Measurements from ENCODE around the gene ADAP1. TPM values are rescaled to one million over a fixed set of nuclear protein-coding genes. Genes with fewer than 3 reads are reported as not detected.
A peak's percentile ranks its signal among the peaks of the same experiment; 100 is the strongest.

Gene ADAP1
- total RNA-seq, 2 donors from 2014 or later: 4.2 to 7.7 TPM

DNA sequence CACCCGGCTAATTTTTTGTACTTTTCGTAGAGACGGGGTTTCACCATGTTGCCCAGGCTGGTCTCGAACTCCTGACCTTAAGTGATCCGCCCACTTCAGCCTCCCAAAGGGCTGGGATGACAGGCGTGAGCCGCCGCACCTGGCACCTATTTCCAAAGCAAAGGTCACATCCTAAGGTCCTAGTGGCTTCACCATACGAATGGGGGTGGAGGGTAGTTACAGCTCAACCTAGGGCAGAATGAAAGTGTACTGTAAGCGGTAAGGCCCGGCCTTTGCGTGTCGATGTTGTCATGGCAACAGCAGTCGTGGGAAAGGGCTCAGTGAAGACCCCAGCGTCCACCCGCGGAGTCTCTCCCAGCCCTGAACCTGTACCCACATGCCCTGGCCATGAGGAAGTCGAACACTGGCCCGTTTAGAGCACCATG is 22.4 kb upstream of the ADAP1 start:
- TF ChIP-seq, protein P1, sequence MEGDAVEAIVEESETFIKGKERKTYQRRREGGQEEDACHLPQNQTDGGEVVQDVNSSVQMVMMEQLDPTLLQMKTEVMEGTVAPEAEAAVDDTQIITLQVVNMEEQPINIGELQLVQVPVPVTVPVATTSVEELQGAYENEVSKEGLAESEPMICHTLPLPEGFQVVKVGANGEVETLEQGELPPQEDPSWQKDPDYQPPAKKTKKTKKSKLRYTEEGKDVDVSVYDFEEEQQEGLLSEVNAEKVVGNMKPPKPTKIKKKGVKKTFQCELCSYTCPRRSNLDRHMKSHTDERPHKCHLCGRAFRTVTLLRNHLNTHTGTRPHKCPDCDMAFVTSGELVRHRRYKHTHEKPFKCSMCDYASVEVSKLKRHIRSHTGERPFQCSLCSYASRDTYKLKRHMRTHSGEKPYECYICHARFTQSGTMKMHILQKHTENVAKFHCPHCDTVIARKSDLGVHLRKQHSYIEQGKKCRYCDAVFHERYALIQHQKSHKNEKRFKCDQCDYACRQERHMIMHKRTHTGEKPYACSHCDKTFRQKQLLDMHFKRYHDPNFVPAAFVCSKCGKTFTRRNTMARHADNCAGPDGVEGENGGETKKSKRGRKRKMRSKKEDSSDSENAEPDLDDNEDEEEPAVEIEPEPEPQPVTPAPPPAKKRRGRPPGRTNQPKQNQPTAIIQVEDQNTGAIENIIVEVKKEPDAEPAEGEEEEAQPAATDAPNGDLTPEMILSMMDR (IDR thresholded peaks at IDR 0.05): no peak
- H3K4me3 ChIP-seq: no peak overlapping the region
- DNase-seq (ENCODE audit: low spot score): no peak
- H3K27me3 ChIP-seq: no peaks in the 10 kb centered on the region
- peaks cover 12% of the 10 kb centered on the region for H3K36me3 ChIP-seq
- H3K9me3 ChIP-seq: no peaks in the 10 kb centered on the region
- H3K27ac ChIP-seq: no peak overlapping the region
- H3K4me1 ChIP-seq: peaks cover 0 to 30% of the 10 kb centered on the region in 2 donors

DNA sequence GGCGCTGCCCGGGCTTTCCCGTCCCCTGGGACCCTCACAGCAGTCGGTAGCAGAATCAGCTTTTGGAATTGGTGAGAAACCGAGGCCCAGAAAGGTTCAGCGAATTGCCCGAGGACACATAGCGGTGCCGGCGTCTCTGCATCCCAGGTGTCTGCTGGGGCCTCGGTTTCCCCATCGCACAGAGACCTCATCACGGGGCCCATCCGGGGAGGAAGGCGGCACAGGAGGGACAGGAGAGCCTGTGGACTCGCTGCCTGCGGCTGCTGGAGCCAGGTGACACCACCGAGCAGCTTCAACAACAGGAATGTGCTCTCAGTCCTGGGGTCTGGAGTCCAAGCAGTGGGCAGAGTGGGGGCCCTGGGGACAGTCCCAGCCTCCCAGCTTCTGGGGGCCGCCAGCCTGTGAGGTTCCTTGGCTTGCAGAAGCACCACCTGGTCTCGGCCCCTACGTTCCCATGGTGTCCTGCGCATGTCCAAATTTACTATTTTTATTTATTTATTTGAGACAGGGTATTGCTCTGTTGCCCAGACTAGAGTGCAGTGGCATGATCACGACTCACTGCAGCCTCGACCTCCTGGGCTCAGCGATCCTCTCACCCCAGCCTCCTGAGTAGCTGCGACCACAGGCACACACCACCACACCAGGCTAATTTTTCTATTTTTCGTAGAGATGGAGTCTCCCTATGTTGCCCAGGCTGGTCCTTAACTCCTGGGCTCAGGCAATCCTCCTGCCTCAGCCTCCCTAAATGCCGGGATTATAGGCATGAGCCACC is 21.4 kb upstream of the ADAP1 start:
- H3K27me3 ChIP-seq: no peaks in the 10 kb centered on the region
- H3K36me3 ChIP-seq: peaks cover 13% of the 10 kb centered on the region
- H3K4me1 ChIP-seq: peaks cover 0 to 30% of the 10 kb centered on the region in 2 donors
- H3K9me3 ChIP-seq: no peaks in the 10 kb centered on the region
- peak overlapping the region; percentile 98 to 100 for H3K4me3 ChIP-seq
- DNase-seq (ENCODE audit: low spot score): no peak
- peak overlapping the region in 1 of 2 donors; percentile 98 for H3K27ac ChIP-seq
- TF ChIP-seq, protein P1 (IDR thresholded peaks at IDR 0.05): no peak

DNA sequence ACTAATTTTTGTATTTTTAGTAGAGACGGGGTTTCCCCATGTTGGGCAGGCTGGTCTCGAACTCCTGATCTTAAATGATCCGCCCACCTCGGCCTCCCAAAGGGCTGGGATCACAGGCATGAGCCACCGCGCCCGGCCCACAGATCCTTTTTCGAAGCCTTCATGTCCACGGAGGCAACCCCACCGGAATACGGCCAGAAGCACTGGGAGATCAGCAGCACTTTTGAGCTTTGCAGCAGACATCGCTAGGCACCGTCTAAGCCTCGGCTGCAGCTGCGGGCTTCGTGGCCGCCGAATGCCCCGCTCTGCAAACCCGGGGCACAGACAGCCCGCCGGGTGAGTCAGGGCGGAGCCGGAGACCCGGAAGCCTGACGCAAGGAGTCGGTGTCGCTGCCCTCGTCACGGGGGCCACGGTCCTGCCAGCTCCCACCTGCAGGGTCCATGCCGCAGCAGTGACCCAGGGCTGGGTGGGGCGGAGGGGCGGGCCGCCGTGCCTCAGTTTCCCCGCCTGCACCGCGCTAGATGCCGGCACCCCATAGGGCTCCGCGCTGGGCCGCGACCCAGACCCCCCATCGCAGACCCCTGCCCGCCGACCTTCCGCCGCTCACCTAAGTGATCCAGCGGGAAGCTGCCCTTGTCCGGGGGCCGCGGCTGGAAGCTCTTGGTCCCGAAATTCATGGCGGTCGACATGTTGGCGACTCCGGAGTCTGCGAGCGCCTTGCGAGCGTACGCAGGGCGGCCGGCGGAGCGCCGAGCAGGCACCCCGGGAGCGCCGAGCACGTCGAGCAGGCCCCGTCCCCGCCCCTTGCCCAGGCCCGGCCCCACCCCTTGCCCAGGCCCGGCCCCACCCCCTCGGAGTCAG is 20.6 kb upstream of the ADAP1 start, which contains the start of gene COX19:
Gene COX19, minus strand, starts transcription at position 730 of the 862 bp plus-strand sequence. Its CDS starts 40 bp downstream, at position 690.
- Histone ChIP-seq H3K4me1 (peaks cover 0 to 30% of the 10 kb centered on the region in 2 donors), H3K36me3 (peaks cover 18% of the 10 kb centered on the region), H3K27ac (peak within 1 kb of the TSS; percentile 89 to 98), H3K4me3 (peak within 1 kb of the TSS; percentile 98 to 100), H3K9me3 (no peaks in the 10 kb centered on the region), H3K27me3 (no peaks in the 10 kb centered on the region)
- DNase-seq (ENCODE audit: low spot score): peak; percentile 82
- TF ChIP-seq, protein P1 (IDR thresholded peaks at IDR 0.05): no peak

DNA sequence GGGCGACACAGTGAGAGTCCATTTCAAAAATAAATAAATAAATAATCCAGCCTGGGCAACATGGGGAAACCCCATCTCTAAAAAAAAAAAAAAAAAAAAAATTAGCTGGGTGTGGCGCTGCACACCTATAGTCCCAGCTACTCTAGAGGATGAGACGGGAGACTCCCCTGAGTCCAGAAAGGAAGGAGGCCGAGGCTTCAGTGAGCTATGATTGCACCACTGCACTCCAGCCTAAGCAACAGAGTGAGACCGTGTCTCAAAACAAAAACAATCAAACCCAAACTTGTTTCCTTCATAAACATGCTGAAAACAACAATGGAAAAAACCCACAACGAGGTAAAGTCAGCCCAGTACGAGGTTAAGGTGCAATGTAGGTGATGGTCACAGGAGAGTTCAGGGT is 19.7 kb upstream of the ADAP1 start:
- H3K4me3 ChIP-seq: peak overlapping the region; percentile 98 to 100
- peaks cover 27% of the 10 kb centered on the region for H3K36me3 ChIP-seq
- no peaks in the 10 kb centered on the region for H3K27me3 ChIP-seq
- H3K4me1 ChIP-seq: peaks cover 0 to 30% of the 10 kb centered on the region in 2 donors
- TF ChIP-seq, protein P1 (IDR thresholded peaks at IDR 0.05): no peak
- peak overlapping the region in 1 of 2 donors; percentile 98 for H3K27ac ChIP-seq
- H3K9me3 ChIP-seq: no peaks in the 10 kb centered on the region
- no peak for DNase-seq (ENCODE audit: low spot score)

DNA sequence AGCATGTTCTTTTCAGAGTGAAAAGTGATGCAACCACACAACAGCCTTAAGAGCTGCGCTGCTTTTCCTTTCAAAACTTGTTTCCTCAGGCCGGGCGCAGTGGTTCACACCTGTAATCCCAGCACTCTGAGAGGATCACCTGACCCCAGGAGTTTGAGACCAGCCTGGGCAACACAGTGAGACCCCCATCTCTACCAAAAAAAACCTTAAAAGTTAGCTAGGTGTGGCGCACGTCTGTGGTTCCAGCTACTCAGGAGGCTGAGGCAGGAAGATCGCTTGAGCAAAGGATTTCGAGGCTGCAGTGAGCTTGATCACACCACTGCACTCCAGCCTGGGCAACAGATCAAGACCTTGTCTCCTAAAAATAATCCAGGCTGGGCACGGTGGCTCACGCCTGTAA is 18.8 kb upstream of the ADAP1 start:
- TF ChIP-seq, protein P1 (IDR thresholded peaks at IDR 0.05): no peak
- no peak for DNase-seq (ENCODE audit: low spot score)
- H3K27me3 ChIP-seq: no peaks in the 10 kb centered on the region
- no peak overlapping the region for H3K27ac ChIP-seq
- H3K4me1 ChIP-seq: peaks cover 0 to 30% of the 10 kb centered on the region in 2 donors
- H3K36me3 ChIP-seq: peaks cover 36% of the 10 kb centered on the region
- no peaks in the 10 kb centered on the region for H3K9me3 ChIP-seq
- H3K4me3 ChIP-seq: no peak overlapping the region

Data from right atrium auricular region (tissue), 2 donors.